Measurements from ENCODE around the gene ELP1. TPM values are rescaled to one million over a fixed set of nuclear protein-coding genes. Genes with fewer than 3 reads are reported as not detected.
"Not testable (repeated sequence)": the region's sequence is repeated elsewhere in the genome, so short reads cannot be mapped to it uniquely, and the experiment has no call there.

Gene ELP1
- total and polyA plus RNA-seq, 7 donors: 3.9 to 17.2 (median 11.0) TPM

DNA sequence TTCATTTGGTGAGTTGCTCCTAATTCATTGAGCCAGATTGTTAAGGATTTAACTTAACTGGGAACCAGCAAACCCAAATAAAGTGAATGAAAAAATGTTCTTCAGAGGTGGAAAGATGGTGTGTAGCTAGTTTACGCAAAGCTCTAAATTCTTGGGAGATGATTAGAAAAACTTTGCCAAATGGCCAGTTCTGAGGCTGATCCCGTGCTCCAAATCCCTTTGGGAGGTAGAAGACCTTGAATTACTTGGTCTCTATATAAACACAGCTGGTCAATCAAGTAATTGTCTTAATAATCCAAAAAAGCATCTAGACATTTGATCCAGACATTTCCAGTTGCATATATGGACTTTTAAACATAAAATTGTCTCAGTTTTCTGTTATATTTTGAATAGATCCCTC is 89.5 kb downstream of the ELP1 start:
- intact Hi-C loops (cut with DNase I): no loop called here
- DNase-seq: no peak
- WGBS, 2 donors: 57 to 68% methylated on average over 2 of the region's 2 CpGs
- Histone ChIP-seq H3K9me3 (no peaks in the 10 kb centered on the region), H3K27me3 (no peaks in the 10 kb centered on the region), H3K27ac (no peak overlapping the region), H3K36me3 (no peaks in the 10 kb centered on the region), H3K4me1 (no peaks in the 10 kb centered on the region), H3K4me3 (no peak overlapping the region)
- no peak for TF ChIP-seq CTCF (IDR thresholded peaks at IDR 0.05)
- no peak for TF ChIP-seq POLR2AphosphoS5 (IDR thresholded peaks at IDR 0.05)
- no peak for TF ChIP-seq EP300 (IDR thresholded peaks at IDR 0.05)
- no peak for TF ChIP-seq POLR2A (IDR thresholded peaks at IDR 0.05)

GRCh38 chr9:108842610-108843295 is 91.2 kb downstream of the ELP1 start:
- no peak overlapping the region for H3K27ac ChIP-seq
- intact Hi-C loops (cut with DNase I): no loop called here
- 56 to 81% methylated on average over 16 of the region's 16 CpGs for WGBS, 2 donors
- no peak overlapping the region for H3K4me3 ChIP-seq
- H3K27me3 ChIP-seq: no peaks in the 10 kb centered on the region
- no peaks in the 10 kb centered on the region for H3K9me3 ChIP-seq
- no peaks in the 10 kb centered on the region for H3K4me1 ChIP-seq
- TF ChIP-seq POLR2AphosphoS5 (IDR thresholded peaks at IDR 0.05) (no peak), EP300 (IDR thresholded peaks at IDR 0.05) (no peak), CTCF (IDR thresholded peaks at IDR 0.05) (no peak), POLR2A (IDR thresholded peaks at IDR 0.05) (no peak)
- DNase-seq: no peak
- no peaks in the 10 kb centered on the region for H3K36me3 ChIP-seq

DNA sequence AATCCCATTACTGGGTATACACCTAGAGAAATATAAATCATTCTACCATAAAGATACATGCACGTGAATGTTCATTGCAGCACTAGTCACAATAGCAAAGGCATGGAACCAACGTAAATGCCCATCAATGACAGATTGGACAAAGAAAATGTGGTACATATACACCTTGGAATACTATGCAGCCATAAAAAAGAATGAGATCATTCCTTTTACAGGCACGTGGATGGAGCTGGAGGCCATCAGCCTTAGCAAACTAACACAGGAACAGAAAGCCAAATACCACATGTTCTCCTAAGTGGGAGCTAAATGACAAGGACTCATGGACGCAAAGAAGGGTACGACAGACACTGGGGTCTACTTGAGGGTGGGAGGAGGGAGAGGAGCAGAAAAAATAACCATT is 94.4 kb downstream of the ELP1 start:
- not testable (repeated sequence) for DNase-seq

DNA sequence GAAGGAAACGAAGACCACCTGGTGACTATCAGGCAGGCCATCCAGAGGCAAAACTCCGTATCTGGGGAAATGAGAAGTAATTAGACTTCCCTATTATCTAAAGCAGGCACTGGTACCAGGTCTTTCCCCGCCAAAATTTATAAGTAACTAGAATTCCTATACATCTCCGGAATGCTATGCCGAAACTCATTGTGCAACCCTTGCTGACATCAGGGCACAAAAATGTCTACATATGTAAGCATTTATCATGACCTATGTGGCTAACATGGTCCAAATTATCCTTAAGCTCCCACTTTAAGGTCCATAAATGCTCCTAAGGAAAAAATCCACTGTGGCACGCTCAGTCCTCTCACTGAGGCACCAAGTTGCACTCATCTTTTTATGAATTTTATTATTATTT is 95.9 kb downstream of the ELP1 start:
- 94 to 95% methylated on average over 6 of the region's 6 CpGs for WGBS, 2 donors
- no peaks in the 10 kb centered on the region for H3K9me3 ChIP-seq
- no peaks in the 10 kb centered on the region for H3K4me1 ChIP-seq
- intact Hi-C loops (cut with DNase I): no loop called here
- TF ChIP-seq POLR2AphosphoS5 (IDR thresholded peaks at IDR 0.05): no peak
- TF ChIP-seq CTCF (IDR thresholded peaks at IDR 0.05): no peak
- no peak for TF ChIP-seq POLR2A (IDR thresholded peaks at IDR 0.05)
- no peak for TF ChIP-seq EP300 (IDR thresholded peaks at IDR 0.05)
- no peaks in the 10 kb centered on the region for H3K27me3 ChIP-seq
- H3K4me3 ChIP-seq: no peak overlapping the region
- H3K36me3 ChIP-seq: no peaks in the 10 kb centered on the region
- no peak overlapping the region for H3K27ac ChIP-seq
- DNase-seq: no peak

More for the DNA sequence above, 94.4 kb downstream of the ELP1 start:
- H3K4me1 ChIP-seq; intact Hi-C loops (cut with DNase I); H3K4me3 ChIP-seq; H3K9me3 ChIP-seq; H3K27me3 ChIP-seq; H3K36me3 ChIP-seq; H3K27ac ChIP-seq: not testable (repeated sequence)
- 84 to 91% methylated on average over 5 of the region's 5 CpGs for WGBS, 2 donors

DNA sequence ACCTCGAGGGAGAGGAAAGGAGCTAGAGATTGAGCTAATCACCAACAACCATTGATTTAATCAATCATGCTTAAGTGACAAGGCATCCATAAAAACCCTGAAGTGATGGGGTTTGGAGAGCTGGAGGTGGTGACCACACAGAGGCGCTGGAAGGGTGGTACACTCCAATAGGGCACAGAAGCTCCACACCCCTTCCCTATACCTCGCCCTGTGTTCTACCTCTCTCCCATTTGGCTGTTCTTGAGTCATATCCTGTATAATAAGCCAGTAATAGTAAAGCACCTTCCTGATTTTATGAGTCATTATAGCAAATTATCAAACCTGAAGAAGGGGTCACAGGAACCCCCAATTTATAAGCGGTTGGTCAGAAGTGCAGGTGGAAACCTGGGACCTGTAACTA is 96.4 kb downstream of the ELP1 start:
- no peaks in the 10 kb centered on the region for H3K36me3 ChIP-seq
- no peak for DNase-seq
- TF ChIP-seq POLR2AphosphoS5 (IDR thresholded peaks at IDR 0.05): no peak
- no peak for TF ChIP-seq POLR2A (IDR thresholded peaks at IDR 0.05)
- TF ChIP-seq EP300 (IDR thresholded peaks at IDR 0.05): no peak
- WGBS, 2 donors: 78 to 80% methylated on average over 4 of the region's 4 CpGs
- no peaks in the 10 kb centered on the region for H3K27me3 ChIP-seq
- intact Hi-C loops (cut with DNase I): no loop called here
- H3K4me1 ChIP-seq: no peaks in the 10 kb centered on the region
- H3K4me3 ChIP-seq: no peak overlapping the region
- H3K27ac ChIP-seq: no peak overlapping the region
- no peaks in the 10 kb centered on the region for H3K9me3 ChIP-seq

- 70 to 76% methylated on average over 5 of the region's 5 CpGs for WGBS, 2 donors
- no peak overlapping the region for H3K4me3 ChIP-seq
- intact Hi-C loops (cut with DNase I): no loop called here
- no peaks in the 10 kb centered on the region for H3K36me3 ChIP-seq
- no peak for DNase-seq
- TF ChIP-seq POLR2AphosphoS5 (IDR thresholded peaks at IDR 0.05) (no peak), EP300 (IDR thresholded peaks at IDR 0.05) (no peak), POLR2A (IDR thresholded peaks at IDR 0.05) (no peak), CTCF (IDR thresholded peaks at IDR 0.05) (no peak)
- no peaks in the 10 kb centered on the region for H3K27me3 ChIP-seq
- no peaks in the 10 kb centered on the region for H3K9me3 ChIP-seq
- H3K27ac ChIP-seq: no peak overlapping the region
- no peaks in the 10 kb centered on the region for H3K4me1 ChIP-seq
Observed at GRCh38 chr9:108836781-108837180, 97.1 kb downstream of the ELP1 start.

Measured in sigmoid colon (tissue), 7 donors.